ENCODE data around the gene UBXN1. TPM values are rescaled to one million over a fixed set of nuclear protein-coding genes. Genes with fewer than 3 reads are reported as not detected.

UBXN1 gene
- total and polyA plus RNA-seq, 10 of the 15 experiments (the other 5 are each of a cell fraction or from before 2014, with no cell fraction given), result 7.0 to 173 (median 106) TPM

- TSS peak; percentile 78 for BruUV-seq (replicated peaks)
- no peaks in the 10 kb centered on the region for H3K9me3 ChIP-seq (replicated peaks; ENCODE audit: control insufficient read depth, insufficient read depth, low read length)
- in situ Hi-C loops (cut with MboI), result no loop called here
- DNase-seq (ENCODE audit: low read depth, low spot score) (no peak), FAIRE-seq (peak; percentile 93), ATAC-seq (peak; percentile 89)
- CTCF ChIA-PET, result interaction anchor here (0.8 to 1.5 kb wide), 9 partner anchors 10 to 290 kb away, joined by 3 to 5 read pairs (median 3); partner anchors contain the start of gene TUT1
- SMC1A ChIA-PET (ENCODE audit: uncharacterized antibody, unreplicated experiment), result interaction anchor here (0.8 to 2.2 kb wide), 7 partner anchors 9 to 277 kb away, joined by 3 to 9 read pairs (median 4); partner anchors contain the start of gene TUT1
- intact Hi-C loops (cut with micrococcal nuclease; ENCODE audit: unreplicated experiment), result loop anchor here (2.0 to 5.0 kb wide), 3 partner anchors 59 to 191 kb away; partner anchors contain the start of genes EML3, ROM1 and TUT1
- no peaks in the 10 kb centered on the region for H3K27me3 ChIP-seq (replicated peaks in 1 of 2; ENCODE audit: control insufficient read depth in 2 of 2, insufficient read depth in 2 of 2, low read length in 1 of 2)
- peaks cover 19% of the 10 kb centered on the region for H3K4me1 ChIP-seq (ENCODE audit: control insufficient read depth, insufficient read depth, low read length)
- peaks cover 46% of the 10 kb centered on the region for H3K79me2 ChIP-seq (ENCODE audit: control insufficient read depth, insufficient read depth, low read length)
- no peaks in the 10 kb centered on the region; the same call in 1 of the 2 replicates for H4K20me1 ChIP-seq (ENCODE audit: control insufficient read depth, insufficient read depth)
- H3K4me3 ChIP-seq, result peak within 1 kb of the TSS; percentile 88
- RAD21 ChIA-PET (ENCODE audit: unreplicated experiment), result interaction anchor here (0.8 to 2.7 kb wide), 12 partner anchors 9 to 129 kb away, joined by 3 to 14 read pairs (median 4); partner anchors contain the start of genes B3GAT3, HNRNPUL2, MTA2 and TTC9C
- H3K27ac ChIP-seq (ENCODE audit: control insufficient read depth, insufficient read depth), result peak within 1 kb of the TSS; percentile 75
- H3K9ac ChIP-seq (ENCODE audit: control insufficient read depth, insufficient read depth, low read length), result peak within 1 kb of the TSS; percentile 87
- POLR2A ChIA-PET, result interaction anchor here (0.6 to 16.2 kb wide), 26 partner anchors 9 to 1569 kb away, joined by 3 to 295 read pairs (median 6); partner anchors contain the start of genes B3GAT3, EEF1G, FKBP2 and GANAB
- H3K4me2 ChIP-seq (ENCODE audit: control insufficient read depth, insufficient read depth), result peak within 1 kb of the TSS; percentile 64
- 2% methylated on average over 59 of the region's 59 CpGs for WGBS (ENCODE audit: insufficient coverage, insufficient replicate concordance, low lambda C conversion rate, missing lambda C conversion rate)
- H2AFZ ChIP-seq (ENCODE audit: control insufficient read depth, low read depth, low read length), result peak within 1 kb of the TSS; percentile 75
- H3K36me3 ChIP-seq (ENCODE audit: control insufficient read depth in 2 of 2, insufficient read depth in 2 of 2, low read length in 1 of 2), result peaks cover 0 to 9% of the 10 kb centered on the region in 2 experiments; a peak in 1 of 4 replicates
- TF ChIP-seq LARP7 (IDR thresholded peaks at IDR 0.05), result peak; percentile 60; the same call in 1 of the 2 replicates
- no peak for TF ChIP-seq CHD4 (IDR thresholded peaks at IDR 0.05)
- TF ChIP-seq GABPA (IDR thresholded peaks at IDR 0.05; ENCODE audit: low read depth), result peak; percentile 64
- TF ChIP-seq IKZF1 (conservative IDR thresholded peaks at IDR 0.05), result peak; percentile 95
- no peak; the same call in 1 of the 2 replicates for TF ChIP-seq TBL1XR1 (IDR thresholded peaks at IDR 0.05; ENCODE audit: low read depth, low read length)
- TF ChIP-seq RCOR1 (conservative IDR thresholded peaks at IDR 0.05; ENCODE audit: low read depth, low read length), result no peak
- TF ChIP-seq IRF3 (IDR thresholded peaks at IDR 0.05), result no peak
- TF ChIP-seq RAD51 (IDR thresholded peaks at IDR 0.05), result no peak
- TF ChIP-seq SMARCA5 (IDR thresholded peaks at IDR 0.05), result no peak
- TF ChIP-seq YBX1 (IDR thresholded peaks at IDR 0.05), result no peak
- TF ChIP-seq SKIL (IDR thresholded peaks at IDR 0.05; ENCODE audit: low read depth, poor library complexity, severe bottlenecking), result no peak
- TF ChIP-seq SREBF1 (IDR thresholded peaks at IDR 0.05; ENCODE audit: low read length), result no peak
- 0 out of 2 replicates have a peak, but pooled peaks have one; percentile 52 for TF ChIP-seq TCF3 (IDR thresholded peaks at IDR 0.05; ENCODE audit: borderline replicate concordance, insufficient read depth, low read depth, low read length)
- peak; percentile 73 for TF ChIP-seq NR2F1 (conservative IDR thresholded peaks at IDR 0.05)
- TF ChIP-seq CBX3 (IDR thresholded peaks at IDR 0.05; ENCODE audit: borderline replicate concordance, low read depth), result no peak
- TF ChIP-seq NFYB (IDR thresholded peaks at IDR 0.05; ENCODE audit: insufficient read depth, low read depth, low read length), result peak; percentile 82
- TF ChIP-seq ZSCAN29 (IDR thresholded peaks at IDR 0.05), result no peak
- TF ChIP-seq KAT2A (conservative IDR thresholded peaks at IDR 0.05; ENCODE audit: control insufficient read depth, low read depth, low read length), result no peak
- TF ChIP-seq RUNX3 (IDR thresholded peaks at IDR 0.05; ENCODE audit: low read length), result peak; percentile 66
- TF ChIP-seq HDAC6 (IDR thresholded peaks at IDR 0.05; ENCODE audit: unreplicated experiment), result no peak
- peak; percentile 58 for TF ChIP-seq MAX (IDR thresholded peaks at IDR 0.05; ENCODE audit: low read depth, low read length)
- no peak for TF ChIP-seq STAT3 (IDR thresholded peaks at IDR 0.05; ENCODE audit: low read depth, low read length)
- peak; percentile 84 for TF ChIP-seq CBFB (IDR thresholded peaks at IDR 0.05; ENCODE audit: low read depth)
Observed at GRCh38 chr11:62671608-62672389, 7.1 kb downstream of the UBXN1 start, which contains the start of the genes LBHD1 and UQCC3. TSS of gene LBHD1 (minus strand) at chr11:62672267. CDS start at chr11:62670031, 2,236 bp downstream. TSS of gene UQCC3 (plus strand) at chr11:62671673. CDS start at chr11:62671746, 73 bp downstream.
